SK-N-SH (cell line): Measurements from ENCODE around the gene TLNRD1.
A peak's percentile ranks its signal among the peaks of the same experiment; 100 is the strongest.
"Not testable (repeated sequence)": the region's sequence is repeated elsewhere in the genome, so short reads cannot be mapped to it uniquely, and the experiment has no call there.

ENCODE experiments used
- EP300 ChIP-seq, 2 experiments: IDR thresholded peaks; 2 replicates each; pipeline versions ENCODE4 v1.4.0 to v1.6.1; 2012; ENCODE audit warnings: borderline replicate concordance in 1 of 2, low read depth in 1 of 2, low read length in 1 of 2
- GATA2 ChIP-seq: sonication (generic); formaldehyde crosslinking; IDR thresholded peaks from 2 replicates; pipeline ENCODE4 v1.5.0; 2020; ENCODE audit warnings: mild to moderate bottlenecking, missing genetic modification reagents
- POLR2AphosphoS5 ChIP-seq: IDR thresholded peaks from 2 replicates; pipeline ENCODE4 v1.6.1; 2012; ENCODE audit warnings: low read depth, low read length
- RAD21 ChIP-seq: IDR thresholded peaks from 2 replicates; pipeline ENCODE4 v1.6.1; 2012; ENCODE audit warnings: mild to moderate bottlenecking, low read length
- RFX5 ChIP-seq: IDR thresholded peaks from 2 replicates; pipeline ENCODE4 v1.6.1; 2012; ENCODE audit warnings: mild to moderate bottlenecking, improper control_type of control experiment, low read length
- TAF1 ChIP-seq: IDR thresholded peaks from 2 replicates; pipeline ENCODE4 v1.6.1; 2012; ENCODE audit warnings: low read depth, mild to moderate bottlenecking, low read length, moderate library complexity, borderline replicate concordance
- YY1 ChIP-seq: IDR thresholded peaks from 2 replicates; pipeline ENCODE4 v1.4.0; 2012; ENCODE audit warnings: low read depth, mild to moderate bottlenecking
- TF ChIP-seq, protein P1 (sequence below): fragments of 200-600 bp; sonication (generic); IDR thresholded peaks from 2 replicates; pipeline ENCODE4 v1.6.1; 2017; ENCODE audit warnings: antibody characterized with exemption, mild to moderate bottlenecking, moderate library complexity

DNA sequence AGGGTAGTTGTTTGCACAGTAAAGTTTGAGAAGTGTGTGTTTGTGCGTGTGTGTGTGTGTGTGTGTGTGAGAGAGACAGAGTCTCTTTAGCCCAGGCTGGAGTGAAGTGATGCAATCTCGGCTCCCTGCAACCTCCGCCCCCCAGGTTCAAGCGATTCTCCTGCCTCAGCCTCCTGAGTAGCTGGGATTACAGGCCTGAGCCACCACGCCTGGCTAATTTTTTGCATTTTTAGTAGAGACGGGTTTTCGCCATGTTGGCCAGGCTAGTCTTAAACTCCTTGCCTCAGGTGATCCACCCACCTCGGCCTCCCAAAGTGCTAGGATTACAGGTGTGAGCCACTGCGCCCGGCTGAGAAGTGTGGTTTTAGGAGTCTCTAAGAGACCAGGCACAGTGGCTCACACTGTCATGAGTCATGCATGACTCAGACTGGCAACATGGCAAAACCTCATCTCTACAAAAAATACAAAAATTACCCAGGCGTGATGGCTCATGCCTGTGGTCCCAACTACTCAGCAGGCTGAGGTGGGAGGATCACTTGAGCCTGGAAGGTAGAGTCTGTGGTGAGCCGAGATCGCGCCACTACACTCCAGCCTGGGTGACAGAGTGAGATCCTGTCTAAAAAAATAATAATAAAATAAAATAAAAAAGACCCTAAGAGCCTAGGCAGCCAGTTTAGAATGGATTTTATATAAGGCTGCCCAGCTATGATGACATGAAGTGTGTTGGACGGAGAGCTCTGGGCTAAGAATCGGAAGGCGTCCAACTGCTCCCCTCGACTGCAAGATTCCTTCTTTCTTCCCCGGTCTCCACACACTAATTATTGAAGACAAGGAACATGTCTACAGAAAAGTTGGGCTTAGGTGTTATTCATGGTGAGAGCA is 44.9 kb upstream of the TLNRD1 start:
- TF ChIP-seq, protein P1, sequence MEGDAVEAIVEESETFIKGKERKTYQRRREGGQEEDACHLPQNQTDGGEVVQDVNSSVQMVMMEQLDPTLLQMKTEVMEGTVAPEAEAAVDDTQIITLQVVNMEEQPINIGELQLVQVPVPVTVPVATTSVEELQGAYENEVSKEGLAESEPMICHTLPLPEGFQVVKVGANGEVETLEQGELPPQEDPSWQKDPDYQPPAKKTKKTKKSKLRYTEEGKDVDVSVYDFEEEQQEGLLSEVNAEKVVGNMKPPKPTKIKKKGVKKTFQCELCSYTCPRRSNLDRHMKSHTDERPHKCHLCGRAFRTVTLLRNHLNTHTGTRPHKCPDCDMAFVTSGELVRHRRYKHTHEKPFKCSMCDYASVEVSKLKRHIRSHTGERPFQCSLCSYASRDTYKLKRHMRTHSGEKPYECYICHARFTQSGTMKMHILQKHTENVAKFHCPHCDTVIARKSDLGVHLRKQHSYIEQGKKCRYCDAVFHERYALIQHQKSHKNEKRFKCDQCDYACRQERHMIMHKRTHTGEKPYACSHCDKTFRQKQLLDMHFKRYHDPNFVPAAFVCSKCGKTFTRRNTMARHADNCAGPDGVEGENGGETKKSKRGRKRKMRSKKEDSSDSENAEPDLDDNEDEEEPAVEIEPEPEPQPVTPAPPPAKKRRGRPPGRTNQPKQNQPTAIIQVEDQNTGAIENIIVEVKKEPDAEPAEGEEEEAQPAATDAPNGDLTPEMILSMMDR, result not testable (repeated sequence)
- TF ChIP-seq POLR2AphosphoS5 (peak; percentile 25; the same call in 1 of the 2 replicates), EP300 (IDR thresholded peaks at IDR 0.05; ENCODE audit: borderline replicate concordance in 1 of 2, low read depth in 1 of 2, low read length in 1 of 2) (peak in 1 of 2 experiments; percentile 72; a peak in 1 of 4 replicates), YY1 (peak; percentile 32; the same call in 1 of the 2 replicates)
- not testable (repeated sequence) for TF ChIP-seq RFX5; RAD21; GATA2 (CRISPR knock-in tag); TAF1
